Activated naive CD4-positive, alpha-beta T cell treated with anti-CD3 and anti-CD28 coated beads, Interleukin-2, amount 10 ng/mL, durations not matched to agents 7 days and 5 days (primary cell): ENCODE data around the gene PHF21A.

ENCODE experiments used
- CTCF ChIA-PET: fragments of 350-600 bp; sonication (Branson Sonifier 250); formaldehyde crosslinking; loops from one replicate; lab custom pipeline; 2021; ENCODE audit warnings: antibody characterized with exemption; lab: Charles Lee
- DNase-seq: peaks from one replicate; pipeline ENCODE4 v3.0.0-alpha.2; 2020
- H3K27ac Mint-ChIP-seq: one replicate; pipeline ENCODE4 v1.8.0; 2021; ENCODE audit warnings: mild to moderate bottlenecking, moderate library complexity, mixed read lengths
- H3K27me3 Mint-ChIP-seq: one replicate; pipeline ENCODE4 v1.8.0; 2021; ENCODE audit warnings: mild to moderate bottlenecking, mixed read lengths
- H3K36me3 Mint-ChIP-seq: one replicate; pipeline ENCODE4 v1.8.0; 2021; ENCODE audit warnings: mixed read lengths
- H3K4me1 Mint-ChIP-seq: one replicate; pipeline ENCODE4 v1.8.0; 2021; ENCODE audit warnings: mixed read lengths
- H3K4me3 Mint-ChIP-seq: one replicate; pipeline ENCODE4 v1.8.0; 2021; ENCODE audit warnings: mild to moderate bottlenecking, moderate library complexity, mixed read lengths
- H3K9me3 Mint-ChIP-seq: one replicate; pipeline ENCODE4 v1.8.0; 2021; ENCODE audit warnings: mixed read lengths

PHF21A gene

DNA sequence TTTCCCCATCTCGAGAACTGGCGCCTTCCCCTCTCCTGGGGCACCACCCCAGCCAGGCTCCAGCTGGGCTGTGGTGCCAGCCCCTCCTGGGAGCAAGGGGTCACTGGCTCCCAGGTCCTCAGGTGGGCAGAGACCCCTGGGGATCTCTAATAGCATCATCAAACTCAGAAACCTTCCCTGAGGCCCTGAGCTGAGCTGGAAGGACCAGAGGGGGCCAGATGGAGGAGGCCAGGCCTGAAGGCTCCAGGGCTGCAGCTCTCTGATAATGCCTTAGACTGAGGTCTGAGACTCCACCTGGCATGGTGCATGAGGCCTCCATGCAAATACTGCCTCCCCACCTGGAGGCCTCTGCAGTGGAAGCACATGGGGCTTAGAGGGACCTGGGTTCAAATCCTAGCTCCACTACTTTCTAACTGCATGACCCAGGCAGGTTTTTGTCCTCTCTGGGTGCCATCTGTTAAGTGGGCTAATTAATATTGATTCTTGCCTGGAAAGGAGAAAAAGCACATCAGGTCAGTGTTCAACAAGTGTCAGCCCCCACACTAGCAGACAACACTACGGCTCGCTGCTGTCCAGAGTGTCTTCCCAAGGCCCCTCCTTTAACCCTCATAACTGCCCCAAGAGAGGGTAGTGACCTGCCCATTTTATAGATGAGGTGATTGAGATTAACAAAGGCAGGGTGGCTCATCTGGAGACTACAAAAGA, 234.3 kb downstream of the PHF21A start:
- H3K4me3 Mint-ChIP-seq = peak overlapping the region; percentile 37
- no peaks in the 10 kb centered on the region for H3K9me3 Mint-ChIP-seq
- CTCF ChIA-PET = no interaction called here
- no peak for DNase-seq
- H3K27me3 Mint-ChIP-seq = peaks cover 39% of the 10 kb centered on the region
- peaks cover 8% of the 10 kb centered on the region for H3K4me1 Mint-ChIP-seq
- H3K27ac Mint-ChIP-seq = no peak overlapping the region
- no peaks in the 10 kb centered on the region for H3K36me3 Mint-ChIP-seq

DNA sequence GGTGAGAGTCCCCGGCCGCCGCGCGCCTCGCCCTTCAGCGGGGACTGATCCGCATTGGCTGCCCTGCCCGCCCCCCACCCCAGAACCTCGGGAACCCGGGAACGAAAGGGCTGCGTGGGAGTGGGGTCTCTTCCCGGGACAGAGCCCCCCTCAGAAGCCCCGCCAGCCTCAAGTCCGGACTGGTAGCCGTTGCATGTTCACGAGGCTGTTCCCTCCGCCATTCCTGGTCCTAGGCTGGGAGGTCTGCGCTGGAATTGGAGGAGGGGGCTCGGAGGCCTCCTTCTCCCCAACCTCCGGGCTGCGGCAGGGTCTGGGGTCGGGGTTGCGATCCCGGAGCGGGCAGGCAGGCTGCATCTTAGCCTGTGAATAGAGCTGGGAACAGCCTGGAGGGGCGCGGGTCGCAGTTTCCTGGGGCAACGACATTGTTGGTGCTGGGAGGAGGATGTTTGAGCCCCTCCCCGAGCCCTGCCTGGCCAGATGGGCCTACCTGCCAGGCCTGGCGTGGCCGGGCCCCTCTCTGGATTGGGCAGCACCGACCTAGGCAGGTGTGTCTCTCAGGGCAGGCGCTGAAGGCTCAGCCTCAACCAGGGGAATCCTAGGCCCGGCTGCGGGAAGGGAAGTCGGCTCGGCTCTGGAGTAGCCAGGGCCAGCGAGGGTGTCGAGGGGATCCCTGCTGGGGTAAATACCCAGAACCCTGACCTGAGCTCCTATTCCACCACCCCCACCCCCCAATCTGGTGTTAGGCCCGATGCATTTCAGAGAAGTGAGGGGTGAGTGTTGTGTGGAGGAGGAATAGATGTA, 235.1 kb downstream of the PHF21A start:
- H3K36me3 Mint-ChIP-seq = no peaks in the 10 kb centered on the region
- H3K4me3 Mint-ChIP-seq = peak overlapping the region; percentile 37
- H3K27me3 Mint-ChIP-seq = peaks cover 35% of the 10 kb centered on the region
- peaks cover 8% of the 10 kb centered on the region for H3K4me1 Mint-ChIP-seq
- DNase-seq = no peak
- no peak overlapping the region for H3K27ac Mint-ChIP-seq
- no peaks in the 10 kb centered on the region for H3K9me3 Mint-ChIP-seq
- CTCF ChIA-PET = no interaction called here

DNA sequence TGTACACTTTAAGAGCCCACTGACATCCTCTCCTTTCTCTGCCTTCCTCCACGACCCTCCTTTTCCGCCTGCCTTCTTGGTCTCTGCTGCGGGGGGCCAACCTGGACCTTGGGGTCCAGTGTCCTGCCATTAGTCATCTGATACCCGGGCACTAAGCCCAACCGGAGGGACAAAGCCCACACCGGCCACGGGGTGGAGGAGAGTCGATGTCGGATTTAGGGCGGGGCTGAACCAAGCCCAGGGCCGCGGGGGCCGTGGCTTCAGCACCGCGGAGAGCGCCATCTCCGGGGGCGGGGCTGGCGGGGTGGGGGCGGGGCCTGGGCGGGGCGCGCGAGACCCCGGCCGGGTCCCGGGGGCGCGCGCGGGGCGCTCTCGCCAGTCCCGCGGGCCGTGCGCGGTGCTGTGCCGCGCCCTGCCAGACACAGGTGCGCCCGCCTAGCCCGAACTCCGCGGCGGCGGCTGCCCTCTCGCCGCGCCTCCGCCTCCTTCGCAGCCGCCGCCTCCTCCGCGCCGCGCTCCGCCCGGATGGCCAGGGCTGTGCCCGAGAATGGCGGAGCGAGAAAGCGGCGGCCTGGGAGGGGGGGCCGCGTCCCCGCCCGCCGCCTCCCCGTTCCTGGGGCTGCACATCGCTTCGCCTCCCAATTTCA, 235.9 kb downstream of the PHF21A start, which contains the start of gene MAPK8IP1:
Gene MAPK8IP1 (plus strand): TSS at position 378 of the 647 bp plus-strand sequence. CDS start 170 bp downstream, at position 548.
- Mint-ChIP-seq H3K9me3 (no peaks in the 10 kb centered on the region), H3K4me3 (peak within 1 kb of the TSS; percentile 49), H3K36me3 (peaks cover 5% of the 10 kb centered on the region), H3K4me1 (peaks cover 8% of the 10 kb centered on the region), H3K27me3 (peaks cover 33% of the 10 kb centered on the region), H3K27ac (no peak within 1 kb of the TSS)
- peak; percentile 69 for DNase-seq
- CTCF ChIA-PET = no interaction called here

DNA sequence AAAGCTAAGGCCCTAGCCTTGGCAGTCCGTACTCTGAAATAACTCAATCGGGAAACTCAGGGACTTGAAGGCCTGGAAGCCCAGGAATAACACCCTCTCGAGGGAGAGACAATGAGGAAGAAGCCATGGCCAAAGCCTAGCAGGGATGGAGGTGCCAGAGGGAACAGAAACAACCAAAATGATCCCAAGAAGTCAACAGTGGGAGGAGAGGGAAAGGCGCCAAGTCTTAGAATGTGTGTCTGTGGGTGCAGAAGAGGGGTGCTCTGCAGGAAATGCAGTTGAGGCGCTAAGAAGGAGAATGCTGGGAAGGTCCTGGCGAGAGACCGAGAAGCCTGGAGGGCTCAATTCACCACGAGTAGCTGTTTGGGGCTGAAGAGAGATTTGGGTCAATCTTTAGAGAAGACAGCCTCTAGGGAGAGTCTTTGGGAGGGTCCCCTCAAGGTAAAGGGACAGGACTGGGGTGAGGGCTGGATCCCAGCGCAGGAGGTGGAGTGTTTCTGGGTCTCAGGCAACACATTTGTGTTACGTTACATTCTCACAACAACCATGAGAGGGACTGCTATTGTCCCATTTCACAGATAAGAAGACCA, 236.6 kb downstream of the PHF21A start:
- peaks cover 33% of the 10 kb centered on the region for H3K27me3 Mint-ChIP-seq
- H3K9me3 Mint-ChIP-seq = no peaks in the 10 kb centered on the region
- CTCF ChIA-PET = no interaction called here
- peak overlapping the region; percentile 49 for H3K4me3 Mint-ChIP-seq
- DNase-seq = no peak
- no peak overlapping the region for H3K27ac Mint-ChIP-seq
- peaks cover 10% of the 10 kb centered on the region for H3K36me3 Mint-ChIP-seq
- peaks cover 8% of the 10 kb centered on the region for H3K4me1 Mint-ChIP-seq
